ENCODE results near the gene HSFX3. TPM values are rescaled to one million over a fixed set of nuclear protein-coding genes. Genes with fewer than 3 reads are reported as not detected.
"Not testable (repeated sequence)": the region's sequence is repeated elsewhere in the genome, so short reads cannot be mapped to it uniquely, and the experiment has no call there.

HSFX3 gene
- total RNA-seq, 4 donors from 2014 or later, result not detected

GRCh38 chrX:149531599-149531998 lies 18.1 kb downstream of the HSFX3 start:
- TF ChIP-seq, protein P1, sequence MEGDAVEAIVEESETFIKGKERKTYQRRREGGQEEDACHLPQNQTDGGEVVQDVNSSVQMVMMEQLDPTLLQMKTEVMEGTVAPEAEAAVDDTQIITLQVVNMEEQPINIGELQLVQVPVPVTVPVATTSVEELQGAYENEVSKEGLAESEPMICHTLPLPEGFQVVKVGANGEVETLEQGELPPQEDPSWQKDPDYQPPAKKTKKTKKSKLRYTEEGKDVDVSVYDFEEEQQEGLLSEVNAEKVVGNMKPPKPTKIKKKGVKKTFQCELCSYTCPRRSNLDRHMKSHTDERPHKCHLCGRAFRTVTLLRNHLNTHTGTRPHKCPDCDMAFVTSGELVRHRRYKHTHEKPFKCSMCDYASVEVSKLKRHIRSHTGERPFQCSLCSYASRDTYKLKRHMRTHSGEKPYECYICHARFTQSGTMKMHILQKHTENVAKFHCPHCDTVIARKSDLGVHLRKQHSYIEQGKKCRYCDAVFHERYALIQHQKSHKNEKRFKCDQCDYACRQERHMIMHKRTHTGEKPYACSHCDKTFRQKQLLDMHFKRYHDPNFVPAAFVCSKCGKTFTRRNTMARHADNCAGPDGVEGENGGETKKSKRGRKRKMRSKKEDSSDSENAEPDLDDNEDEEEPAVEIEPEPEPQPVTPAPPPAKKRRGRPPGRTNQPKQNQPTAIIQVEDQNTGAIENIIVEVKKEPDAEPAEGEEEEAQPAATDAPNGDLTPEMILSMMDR (IDR thresholded peaks at IDR 0.05), result no peak
- ATAC-seq (ENCODE audit: low FRiP score) (no peak), DNase-seq (ENCODE audit: low spot score) (no peak)

DNA sequence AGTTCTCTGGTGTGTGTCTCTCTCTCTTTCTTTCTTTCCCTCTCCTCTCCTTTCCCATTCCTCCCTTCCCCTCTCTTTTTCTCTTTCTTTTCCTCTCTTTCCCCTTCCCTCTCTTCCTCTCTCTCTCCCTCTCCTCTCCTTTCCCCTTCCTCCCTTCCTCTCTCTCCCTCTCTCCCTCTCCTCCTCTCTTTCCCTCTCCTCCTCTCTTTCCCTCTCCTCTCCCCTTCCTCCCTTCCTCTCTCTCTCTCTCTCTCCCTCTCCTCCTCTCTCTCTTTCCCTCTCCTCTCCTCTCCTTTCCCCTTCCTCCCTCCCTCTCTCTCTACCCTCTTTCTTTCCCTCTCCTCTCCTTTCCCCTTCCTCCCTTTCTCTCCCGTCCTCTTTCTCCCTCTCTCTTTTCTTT lies 21.3 kb downstream of the HSFX3 start:
- DNase-seq (ENCODE audit: low spot score), result no peak
- ATAC-seq (ENCODE audit: low FRiP score), result no peak
- TF ChIP-seq, protein P1 (IDR thresholded peaks at IDR 0.05), result no peak

DNA sequence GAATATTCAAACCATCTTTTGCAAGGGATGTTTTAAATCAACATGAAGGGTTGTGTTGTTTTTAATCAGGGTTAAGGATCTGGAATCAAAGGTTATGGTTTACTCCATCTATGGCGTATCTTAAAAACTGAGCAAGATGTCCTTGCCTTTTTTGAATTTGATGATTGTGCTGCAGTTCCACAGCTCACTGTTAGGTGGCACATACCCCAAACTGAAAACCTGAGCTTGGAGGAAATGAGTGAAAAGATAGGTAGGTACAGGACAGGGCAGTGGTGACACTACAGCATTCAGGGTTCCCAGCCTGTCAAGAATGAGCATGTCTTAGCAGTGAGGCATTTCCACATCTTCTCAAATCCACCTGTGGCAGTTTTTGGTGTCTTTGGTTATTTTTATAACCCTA lies 22.0 kb downstream of the HSFX3 start:
- TF ChIP-seq, protein P1 (IDR thresholded peaks at IDR 0.05), result no peak
- ATAC-seq (ENCODE audit: low FRiP score), result no peak
- DNase-seq (ENCODE audit: low spot score), result no peak

DNA sequence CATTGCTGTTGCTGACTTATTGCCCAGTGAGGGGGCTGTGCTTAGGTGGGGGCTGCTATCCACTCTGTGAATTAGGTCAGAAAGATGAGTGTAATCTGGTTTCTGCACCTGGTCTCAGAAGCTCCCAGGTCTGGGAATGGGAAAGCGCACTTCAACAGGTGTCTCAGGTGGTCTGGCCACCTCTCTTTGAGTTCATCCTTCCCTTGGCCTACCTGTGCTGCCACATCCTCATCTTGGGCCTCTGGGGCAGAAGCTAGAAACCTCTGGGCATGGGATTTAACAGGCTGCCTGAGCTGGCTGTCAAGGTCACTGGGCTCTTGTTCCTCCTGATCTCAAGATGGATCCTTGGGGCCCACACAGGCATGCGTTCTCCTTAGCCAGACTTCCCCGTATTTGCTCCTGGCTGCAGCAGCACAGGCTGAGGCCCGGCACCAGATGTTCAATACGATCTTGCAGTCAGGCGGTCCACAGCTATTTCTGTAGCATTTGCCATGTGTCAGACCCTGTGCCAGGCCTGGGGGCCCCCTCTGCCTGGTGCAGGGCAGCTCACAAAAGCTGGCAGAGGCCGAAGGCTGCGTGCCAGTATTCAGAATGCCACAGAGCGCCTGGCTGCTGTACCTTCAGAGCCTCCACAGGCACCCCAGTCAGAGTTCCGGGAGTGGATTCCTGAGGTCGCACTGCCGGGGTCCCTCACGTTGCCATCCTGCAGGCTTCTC lies 23.2 kb downstream of the HSFX3 start:
- not testable (repeated sequence) for ATAC-seq (ENCODE audit: low FRiP score); DNase-seq (ENCODE audit: low spot score)

DNA sequence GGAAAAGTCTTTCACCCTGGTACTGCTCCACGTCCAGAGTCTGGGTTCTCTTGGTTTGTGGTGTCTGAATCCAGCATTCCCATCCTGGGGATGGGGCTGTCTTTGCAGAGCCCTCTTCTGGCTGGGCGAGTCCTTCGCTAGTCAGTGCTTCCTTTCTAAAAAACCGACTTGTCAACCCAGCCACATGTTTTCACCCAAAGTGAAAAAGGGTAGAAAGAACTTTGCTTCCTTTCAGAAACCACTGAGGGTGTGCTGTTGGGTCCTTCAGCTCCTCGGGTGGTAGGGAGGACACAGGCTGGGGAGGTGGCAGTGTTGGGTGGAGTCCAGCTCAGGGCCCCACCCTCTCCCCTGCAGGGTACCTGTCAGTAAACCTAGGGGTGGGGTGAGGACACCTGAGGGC lies 23.8 kb downstream of the HSFX3 start:
- ATAC-seq (ENCODE audit: low FRiP score), result not testable (repeated sequence)

GRCh38 chrX:149525389-149525788 lies 24.3 kb downstream of the HSFX3 start:
- DNase-seq (ENCODE audit: low spot score), result not testable (repeated sequence)
- ATAC-seq (ENCODE audit: low FRiP score), result peak; percentile 77

More for the DNA sequence above, 23.8 kb downstream of the HSFX3 start:
- DNase-seq (ENCODE audit: low spot score), result not testable (repeated sequence)

DNA sequence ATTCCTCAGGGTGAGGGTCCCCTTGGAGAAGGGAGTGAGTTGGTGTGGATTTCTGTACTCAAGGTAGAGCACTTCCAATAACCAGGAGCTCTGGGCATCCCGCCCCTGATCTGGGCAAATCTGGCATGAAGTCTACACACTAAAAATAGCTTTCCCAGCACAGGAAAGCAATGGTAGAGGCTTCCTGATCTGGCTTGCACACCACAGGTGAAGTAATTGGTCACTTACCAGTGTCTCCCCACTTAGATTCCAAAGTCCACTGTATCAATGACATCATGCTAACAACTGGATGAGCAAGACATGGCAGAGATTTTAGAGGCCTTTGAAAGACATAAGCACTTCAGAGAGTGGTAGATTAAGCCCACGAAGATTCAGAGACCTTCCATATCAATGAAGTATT lies 26.8 kb downstream of the HSFX3 start:
- ATAC-seq (ENCODE audit: low FRiP score) (no peak), DNase-seq (ENCODE audit: low spot score) (no peak)
- TF ChIP-seq, protein P1 (IDR thresholded peaks at IDR 0.05), result no peak

DNA sequence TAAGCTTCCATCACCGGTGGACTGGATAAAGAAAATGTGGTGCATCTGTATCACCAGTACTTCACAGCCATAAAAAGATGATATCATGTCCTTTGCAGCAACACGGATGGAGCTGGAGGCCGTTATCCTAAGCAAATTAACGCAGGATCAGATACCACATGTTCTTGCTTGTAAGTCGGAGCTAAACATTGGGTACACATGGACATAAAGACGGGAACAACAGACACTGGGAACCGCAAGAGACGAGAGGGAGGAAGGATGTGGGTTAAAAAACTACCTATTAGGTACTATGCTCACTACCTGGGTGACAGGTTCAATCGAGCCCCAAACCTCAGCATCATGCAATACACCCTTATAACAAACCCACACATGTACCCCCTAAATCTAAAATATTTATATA lies 28.3 kb downstream of the HSFX3 start:
- ATAC-seq (ENCODE audit: low FRiP score), result no peak
- TF ChIP-seq, protein P1 (IDR thresholded peaks at IDR 0.05), result no peak
- no peak for DNase-seq (ENCODE audit: low spot score)

GRCh38 chrX:149520636-149521277 lies 29.0 kb downstream of the HSFX3 start:
- not testable (repeated sequence) for ATAC-seq (ENCODE audit: low FRiP score); DNase-seq (ENCODE audit: low spot score)

All from omental fat pad (tissue), 4 donors.